Fibroblast of skin of scalp (primary cell): ENCODE data around the gene GNA12.

Experiments
- DNase-seq: peaks from one replicate; pipeline ENCODE4 v3.0.0-alpha.2; 2013

The GNA12 gene

GRCh38 chr7:2802101-2802500 is 42.0 kb downstream of the GNA12 start:
- DNase-seq, result peak; percentile 77

DNA sequence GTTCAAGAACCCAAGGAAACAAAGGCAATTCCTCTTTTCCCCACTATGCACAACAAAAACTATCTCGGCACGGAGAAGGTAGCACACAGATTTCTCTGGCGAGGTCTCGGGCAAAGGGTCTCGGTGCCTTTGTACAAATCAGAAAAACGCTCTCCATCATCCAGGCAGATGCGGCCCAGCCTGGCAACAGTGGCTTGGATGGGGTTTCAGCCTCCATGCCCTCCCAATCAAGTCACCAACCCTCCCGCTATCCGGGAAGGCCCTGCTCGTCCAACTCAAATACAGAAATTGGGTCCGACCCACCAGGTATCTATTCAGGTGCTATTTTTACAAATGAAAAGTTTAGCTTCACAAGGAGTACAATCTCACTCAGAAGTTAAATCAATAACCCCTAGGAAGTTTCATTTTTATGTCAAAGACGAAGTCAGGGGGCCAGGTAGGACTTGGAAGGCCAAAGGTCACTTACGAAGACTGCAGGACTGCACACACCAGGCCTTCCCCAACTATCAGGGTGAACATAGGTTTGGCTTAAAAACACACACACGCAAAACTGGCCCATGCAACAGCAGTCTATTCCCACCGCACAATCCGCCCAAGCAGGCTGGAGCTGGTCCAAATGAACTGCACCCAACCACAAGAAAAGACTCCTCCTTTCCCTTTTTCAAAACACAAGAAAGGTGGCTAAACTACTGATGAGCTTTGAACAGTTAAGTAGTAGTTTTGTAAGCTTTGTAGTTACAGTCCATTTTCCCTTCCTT is 43.0 kb downstream of the GNA12 start:
- peak; percentile 65 for DNase-seq

GRCh38 chr7:2800220-2800930 is 43.7 kb downstream of the GNA12 start:
- DNase-seq, result no peak

- no peak for DNase-seq
Observed at GRCh38 chr7:2799253-2799652, 44.9 kb downstream of the GNA12 start.

- no peak for DNase-seq
Observed at GRCh38 chr7:2798669-2799068, 45.4 kb downstream of the GNA12 start.

DNA sequence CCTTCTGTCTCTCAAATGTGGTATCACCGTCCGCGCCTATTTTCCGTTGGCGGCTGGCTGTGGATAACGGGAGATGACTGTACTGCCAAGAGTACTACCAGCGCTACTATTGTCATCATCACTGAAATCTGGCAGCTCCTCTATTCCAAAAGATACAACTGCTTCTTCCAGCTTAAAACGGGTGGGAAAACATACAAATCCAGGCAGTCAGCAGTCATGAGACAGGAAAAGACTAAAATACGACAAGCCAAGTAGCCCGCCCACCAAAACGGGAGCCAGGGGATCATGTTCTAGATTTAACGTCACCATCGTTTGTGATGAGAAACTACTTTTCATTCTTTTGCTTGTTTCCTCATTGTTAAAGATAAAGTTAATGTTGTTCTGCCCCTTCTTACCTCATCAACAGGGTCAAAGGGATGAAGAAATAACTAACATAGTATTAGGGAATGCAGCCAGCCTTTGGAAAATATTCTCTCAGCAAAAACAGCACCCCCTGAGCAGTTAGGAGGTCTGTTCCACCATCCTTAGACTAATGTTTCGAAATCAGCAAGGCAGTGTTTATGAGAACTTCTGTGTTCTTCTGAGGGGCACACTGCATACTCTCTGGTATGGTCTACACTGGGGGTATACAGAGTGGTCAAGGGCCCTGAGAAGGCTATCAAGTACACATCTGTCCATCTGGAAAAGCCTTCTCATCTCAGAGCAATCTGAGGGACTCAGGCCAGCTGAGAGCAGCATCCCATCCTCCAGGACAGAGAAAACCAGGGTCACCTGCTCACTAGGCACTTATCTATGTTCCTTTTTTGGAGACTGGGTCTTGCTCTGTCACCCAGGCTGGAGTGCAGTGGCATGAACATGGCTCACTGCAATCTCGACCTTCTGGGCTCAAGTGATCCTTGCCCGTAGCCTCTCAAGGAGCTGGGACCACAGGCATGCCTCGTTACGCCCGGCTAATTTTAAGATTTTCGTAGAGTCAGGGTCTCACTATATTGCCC is 47.5 kb downstream of the GNA12 start:
- peak; percentile 34 for DNase-seq

DNA sequence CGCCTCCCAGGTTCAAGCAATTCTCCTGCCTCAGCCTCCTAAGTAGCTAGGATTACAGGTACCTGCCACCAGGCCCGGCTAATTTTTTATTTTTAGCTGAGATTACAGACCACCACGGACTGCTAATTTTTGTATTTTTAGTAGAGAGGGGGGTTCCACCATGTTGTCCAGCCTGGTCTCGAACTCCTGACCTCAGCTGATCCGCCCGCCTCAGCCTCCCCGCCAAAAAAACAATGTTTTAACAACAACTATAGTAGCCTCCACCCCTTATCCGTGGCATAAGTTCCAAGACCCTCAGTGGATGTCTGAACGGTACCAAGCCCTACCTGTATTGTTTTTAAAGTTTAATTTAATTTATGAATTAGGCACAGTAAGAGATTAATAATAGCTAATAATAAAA is 48.2 kb downstream of the GNA12 start:
- DNase-seq, result no peak

DNA sequence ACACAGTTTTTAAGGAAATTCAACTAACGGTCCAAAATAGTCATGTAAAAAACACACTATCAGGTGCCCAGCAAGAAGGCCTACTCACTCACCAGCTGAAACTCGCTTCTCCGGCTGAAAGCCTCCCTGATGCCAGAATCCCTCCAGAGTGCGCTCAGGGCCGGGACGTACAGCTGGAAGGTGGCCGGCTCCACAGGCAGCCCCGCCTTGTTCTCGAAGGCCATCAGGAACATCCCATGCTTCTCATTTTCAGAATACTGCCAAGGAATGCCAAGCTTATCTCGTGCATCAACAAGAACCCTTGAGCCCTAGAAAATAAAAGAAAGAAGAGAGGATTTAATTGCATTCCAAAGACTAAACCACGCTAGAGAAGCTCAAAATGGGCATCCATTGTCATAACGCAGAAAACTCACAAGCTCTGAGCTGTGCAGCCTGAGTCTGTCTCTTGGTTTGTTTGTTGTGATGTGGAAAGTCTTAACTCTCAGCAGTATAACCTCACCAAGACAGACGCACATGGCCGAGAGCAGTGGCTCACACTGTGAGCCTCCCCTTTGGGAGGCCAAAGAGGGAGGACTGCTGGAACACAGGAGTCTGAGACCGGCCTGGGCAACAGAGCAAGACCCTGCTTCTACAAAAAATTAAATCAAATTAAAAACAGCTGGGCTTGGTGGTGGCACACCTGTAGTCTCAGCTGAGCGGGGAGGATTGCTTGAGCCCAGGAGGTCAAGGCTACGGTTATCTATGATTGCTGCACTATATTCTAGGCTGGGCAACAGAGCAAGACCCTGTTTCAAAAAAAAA is 49.1 kb downstream of the GNA12 start:
- DNase-seq, result no peak

GRCh38 chr7:2792856-2793487 is 51.1 kb downstream of the GNA12 start:
- no peak for DNase-seq

DNA sequence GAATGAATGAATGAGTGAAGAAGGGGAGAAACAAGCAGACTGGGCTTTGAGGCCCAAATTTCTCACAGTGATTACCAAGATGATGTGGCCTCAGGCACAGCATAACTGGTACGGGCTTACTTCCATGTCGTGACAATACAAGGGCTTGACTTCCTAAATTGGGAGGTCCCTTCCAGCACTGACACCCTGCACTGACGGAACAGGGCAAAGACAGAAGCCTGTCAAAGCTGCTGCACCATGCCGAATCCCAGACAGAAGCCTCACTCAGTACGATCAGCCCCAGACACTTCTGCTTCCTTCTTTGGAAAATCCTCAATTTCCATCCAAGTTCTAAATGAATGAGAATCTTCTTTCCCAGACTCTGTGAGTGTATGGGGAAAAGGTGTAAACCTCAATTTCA is 51.9 kb downstream of the GNA12 start:
- no peak for DNase-seq

GRCh38 chr7:2791390-2791789 is 52.7 kb downstream of the GNA12 start:
- no peak for DNase-seq

DNA sequence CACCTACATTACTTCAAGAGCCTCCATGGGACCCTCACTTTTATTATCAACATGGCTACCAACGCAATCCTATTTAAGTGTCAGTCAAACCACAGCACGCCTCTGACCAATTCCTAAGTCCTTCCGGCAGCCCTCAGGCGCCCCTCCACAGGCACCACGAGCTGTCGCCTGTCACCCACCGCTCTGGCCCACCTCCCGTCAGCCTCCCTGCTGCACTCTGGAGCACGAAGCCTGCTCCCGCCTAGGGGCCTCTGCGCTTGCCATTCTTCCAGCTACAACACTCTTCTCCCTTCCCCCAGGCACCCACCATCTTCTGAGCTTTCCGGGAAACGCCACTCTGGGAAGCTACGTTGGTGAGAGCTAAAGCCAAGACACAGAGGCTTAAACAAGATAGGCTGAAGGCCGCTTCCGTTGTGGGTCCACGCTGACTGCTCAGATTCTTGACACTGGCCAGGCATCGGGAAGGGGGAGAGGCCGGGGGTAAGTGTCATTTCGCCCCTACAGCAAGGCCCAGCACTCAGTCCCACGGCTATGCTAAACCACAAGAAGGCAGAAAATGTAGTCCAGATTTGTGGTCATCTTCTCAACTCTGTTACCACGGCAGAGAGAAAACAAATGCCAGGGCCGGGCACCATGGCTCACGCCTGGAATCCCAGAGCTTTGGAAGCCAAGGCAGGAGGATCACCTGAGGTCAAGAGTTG is 56.7 kb downstream of the GNA12 start:
- DNase-seq, result peak; percentile 33

DNA sequence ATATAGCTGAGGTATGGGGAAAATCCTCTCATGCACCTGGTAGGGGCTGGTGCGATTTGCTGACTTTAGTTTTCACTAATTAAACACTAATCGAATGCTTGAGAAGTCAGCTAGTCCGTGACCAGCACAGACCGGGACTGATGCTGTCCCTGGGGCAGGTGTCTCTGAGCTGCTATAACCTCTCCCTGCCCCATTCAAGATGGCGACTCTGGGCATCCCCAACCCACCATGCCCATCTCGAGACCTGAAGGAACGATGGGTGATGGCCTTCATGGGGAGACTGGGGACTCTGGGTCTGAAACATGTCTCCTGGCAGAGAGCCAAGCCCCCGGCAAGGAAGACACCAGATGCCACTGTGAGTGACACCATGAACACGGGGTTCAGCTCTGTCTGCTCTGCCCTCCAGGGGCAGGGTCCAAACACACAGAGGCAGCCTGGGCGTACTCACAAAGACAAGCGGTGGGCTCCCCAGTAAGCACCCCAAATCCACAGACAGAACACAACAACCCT is 57.4 kb downstream of the GNA12 start:
- DNase-seq, result no peak

- DNase-seq, result peak; percentile 82
Observed at GRCh38 chr7:2785071-2785500, 59.0 kb downstream of the GNA12 start.

DNA sequence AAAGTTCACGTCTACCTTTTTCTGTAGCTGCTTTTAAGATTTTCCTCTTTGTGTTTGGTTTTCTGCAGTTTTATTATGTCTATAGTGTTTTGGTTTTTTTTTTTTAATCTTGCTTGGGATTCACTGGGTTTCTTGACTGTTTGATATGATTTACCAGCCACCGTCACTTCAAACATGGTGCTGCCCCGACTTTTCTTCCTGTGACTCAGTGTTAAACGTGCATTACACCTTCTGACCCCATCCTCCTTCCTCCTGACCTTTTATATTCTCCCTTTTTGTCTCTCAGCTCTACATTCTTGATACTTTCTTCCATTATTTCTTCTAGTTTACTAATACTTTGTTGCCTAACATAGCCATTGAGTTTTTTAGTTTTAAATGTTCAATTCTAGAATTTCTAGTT is 61.5 kb downstream of the GNA12 start:
- DNase-seq, result no peak

DNA sequence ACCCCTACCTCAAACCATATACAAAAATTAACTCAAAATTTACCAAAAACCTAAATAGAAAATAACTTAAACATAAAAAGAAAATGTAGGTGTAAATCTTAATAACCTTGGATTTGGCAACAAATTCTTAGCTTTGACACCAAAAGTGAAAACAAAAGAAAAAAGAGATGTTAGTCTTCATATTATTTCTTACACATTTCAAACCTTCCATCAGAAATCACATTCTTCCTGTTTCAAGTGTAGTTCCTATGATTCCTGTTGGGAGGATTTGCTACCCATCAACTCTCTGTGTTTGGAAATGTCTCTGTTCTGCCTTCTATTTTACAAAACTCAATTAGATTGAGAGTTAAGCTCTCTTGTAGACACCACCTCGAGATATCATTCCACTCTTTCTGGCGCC is 62.0 kb downstream of the GNA12 start:
- DNase-seq, result no peak

- DNase-seq, result no peak
Observed at GRCh38 chr7:2781636-2782035, 62.5 kb downstream of the GNA12 start.

DNA sequence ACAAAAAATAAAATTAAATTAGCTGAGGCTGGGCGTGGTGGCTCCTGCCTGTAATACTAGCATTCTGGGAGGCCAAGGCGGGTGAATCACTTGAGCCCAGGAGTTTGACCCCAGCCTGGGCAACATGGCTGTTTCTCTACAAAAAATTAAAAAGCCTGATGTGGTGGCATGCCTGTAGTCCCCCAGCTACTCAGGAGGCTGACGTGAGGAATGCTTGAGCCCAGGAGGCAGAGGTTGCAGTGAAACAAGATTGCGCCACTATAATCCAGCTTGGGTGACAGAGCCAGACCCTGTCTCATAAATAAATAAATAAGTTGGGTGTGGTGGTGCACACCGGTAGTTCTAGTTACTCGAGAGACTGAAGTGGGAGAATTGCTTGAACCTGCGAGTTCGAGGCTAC is 65.1 kb downstream of the GNA12 start:
- no peak for DNase-seq

GRCh38 chr7:2777898-2778535 is 66.1 kb downstream of the GNA12 start:
- no peak for DNase-seq

DNA sequence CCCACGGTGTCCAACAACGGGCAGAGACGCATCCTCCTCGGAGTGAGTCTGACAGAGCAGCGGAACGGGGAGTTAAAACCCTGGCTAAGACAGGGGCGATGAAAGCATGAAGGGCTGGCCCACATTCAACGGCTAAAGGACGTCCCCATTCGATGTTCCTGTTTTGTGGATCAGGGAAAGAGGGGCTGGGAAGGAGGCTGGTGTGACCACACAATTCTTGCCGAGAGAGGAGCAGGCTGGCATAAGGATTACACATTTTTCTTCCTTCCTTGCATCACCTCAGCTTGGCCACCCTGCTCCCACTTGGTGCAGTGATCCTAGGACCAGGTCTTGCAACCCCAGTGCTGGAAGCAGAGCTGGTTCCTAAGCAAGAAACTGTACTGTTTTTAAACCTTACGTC is 67.7 kb downstream of the GNA12 start:
- DNase-seq, result no peak
